ENCODE results near the gene PCYT1A.

PCYT1A gene

GRCh38 chr3:196235452-196236122, 51.9 kb downstream of the PCYT1A start:
- DNase-seq: no peak

- no peak for DNase-seq
These were observed 54.7 kb downstream of the PCYT1A start for GRCh38 chr3:196232882-196233251.

GRCh38 chr3:196232154-196232881, 55.2 kb downstream of the PCYT1A start:
- DNase-seq: no peak

- DNase-seq: no peak
These were observed 59.7 kb downstream of the PCYT1A start for GRCh38 chr3:196227629-196228493.

- no peak for DNase-seq
These were observed 60.4 kb downstream of the PCYT1A start for GRCh38 chr3:196227121-196227561.

- no peak for DNase-seq
These were observed 61.7 kb downstream of the PCYT1A start for GRCh38 chr3:196225763-196226364.

GRCh38 chr3:196225086-196225485, 62.4 kb downstream of the PCYT1A start:
- DNase-seq: no peak

- DNase-seq: no peak
These were observed 64.5 kb downstream of the PCYT1A start for GRCh38 chr3:196222876-196223595.

- DNase-seq: no peak
These were observed 66.5 kb downstream of the PCYT1A start for GRCh38 chr3:196220991-196221390.

GRCh38 chr3:196220587-196220986, 66.9 kb downstream of the PCYT1A start:
- no peak for DNase-seq

GRCh38 chr3:196219970-196220311, 67.6 kb downstream of the PCYT1A start:
- no peak for DNase-seq

- DNase-seq: peak in 3 of 4 experiments; percentile 17 to 31 (median 28)
These were observed 68.1 kb downstream of the PCYT1A start for GRCh38 chr3:196219194-196219969.

- DNase-seq: no peak
These were observed 69.3 kb downstream of the PCYT1A start for GRCh38 chr3:196218155-196218712.

GRCh38 chr3:196217307-196218154, 70.0 kb downstream of the PCYT1A start:
- no peak for DNase-seq

GRCh38 chr3:196216681-196217211, 70.8 kb downstream of the PCYT1A start:
- DNase-seq: no peak

GRCh38 chr3:196216089-196216564, 71.4 kb downstream of the PCYT1A start, which contains the start of gene SLC51A:
TSS of gene SLC51A (plus strand) at chr3:196216534. CDS start at chr3:196216713, 179 bp downstream.
- DNase-seq: no peak

- DNase-seq: no peak
These were observed 72.0 kb downstream of the PCYT1A start for GRCh38 chr3:196215493-196216020.

GRCh38 chr3:196214783-196215441, 72.6 kb downstream of the PCYT1A start:
- no peak for DNase-seq
